ENCODE results near the gene ENDOG.

The ENDOG gene

DNA sequence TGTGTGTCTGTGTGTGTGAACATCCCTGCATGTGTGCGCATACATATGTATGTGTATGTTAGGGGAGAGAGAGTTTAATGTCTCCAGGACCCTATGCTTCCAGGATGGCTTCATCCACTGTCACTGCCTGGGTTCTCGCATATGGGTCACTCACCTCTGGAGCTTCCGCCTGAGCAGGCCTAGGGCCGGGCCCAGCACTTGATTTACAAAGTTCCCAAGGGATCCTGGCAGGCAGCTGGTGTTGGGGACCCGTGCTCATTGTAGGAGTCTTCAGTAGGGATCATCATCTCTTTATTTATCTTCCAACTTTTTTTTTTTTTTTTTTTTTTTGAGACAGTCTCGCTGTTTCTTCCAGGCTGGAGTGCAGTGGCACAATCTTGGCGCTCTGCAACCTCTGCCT lies 18.2 kb upstream of the ENDOG start:
- DNase-seq (ENCODE audit: low spot score): no peak

DNA sequence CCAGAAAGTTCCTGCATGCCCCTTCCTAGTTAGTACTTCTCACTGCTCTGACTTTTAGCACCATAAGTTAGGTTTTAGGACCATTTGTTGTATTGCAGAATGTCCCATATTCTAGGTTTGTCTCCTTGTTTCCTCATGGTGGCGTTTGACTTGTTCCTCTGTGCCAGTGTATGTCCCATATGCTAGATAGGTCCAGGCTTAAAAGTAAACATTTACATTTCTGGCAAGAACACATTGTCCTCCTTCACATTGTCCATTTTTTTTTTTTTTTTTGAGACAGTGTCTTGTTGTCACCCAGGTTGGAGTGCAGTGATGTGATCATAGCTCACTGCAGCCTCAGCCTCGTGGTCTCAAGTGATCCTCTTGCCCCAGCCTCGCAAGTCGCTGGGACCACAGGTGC lies 15.8 kb upstream of the ENDOG start:
- no peak for DNase-seq (ENCODE audit: low spot score)

DNA sequence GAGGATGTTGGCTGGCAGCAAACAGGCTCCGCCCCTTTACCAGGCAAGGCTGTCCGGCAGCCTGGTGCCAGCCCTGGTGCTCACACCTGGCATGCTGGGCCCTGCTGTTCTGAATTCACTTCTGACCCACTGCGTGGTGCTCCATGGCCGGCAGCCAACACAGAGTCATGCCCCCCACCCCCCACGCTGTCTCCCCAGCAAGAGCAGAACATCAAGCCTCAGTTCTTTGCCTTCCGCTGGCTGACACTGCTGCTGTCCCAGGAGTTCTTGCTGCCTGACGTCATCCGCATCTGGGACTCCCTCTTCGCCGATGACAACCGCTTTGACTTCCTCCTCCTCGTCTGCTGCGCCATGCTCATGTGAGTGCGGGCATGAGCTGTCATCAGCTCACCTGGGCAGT lies 12.6 kb upstream of the ENDOG start:
- no peak for DNase-seq (ENCODE audit: low spot score)

DNA sequence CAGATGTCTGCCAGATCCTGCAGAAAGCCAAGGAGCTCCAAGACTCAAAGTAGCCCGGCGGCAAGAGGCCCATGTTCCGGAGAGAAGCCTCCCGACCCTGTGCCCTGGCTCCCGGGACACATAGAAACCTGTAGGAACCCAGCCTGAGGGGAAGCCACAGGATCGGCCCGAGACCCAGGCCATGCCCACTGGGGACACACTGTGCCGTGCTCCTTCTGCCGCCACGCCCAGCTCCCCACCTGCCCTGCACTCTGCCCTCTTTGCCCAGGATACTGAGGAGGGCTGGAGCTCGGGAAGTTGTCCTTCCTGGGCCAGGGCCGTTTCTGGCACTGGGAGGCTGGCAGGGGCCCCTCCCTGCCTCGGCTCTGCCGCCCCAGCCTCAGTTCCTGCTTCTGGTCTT lies 10.5 kb upstream of the ENDOG start:
- DNase-seq (ENCODE audit: low spot score): no peak

DNA sequence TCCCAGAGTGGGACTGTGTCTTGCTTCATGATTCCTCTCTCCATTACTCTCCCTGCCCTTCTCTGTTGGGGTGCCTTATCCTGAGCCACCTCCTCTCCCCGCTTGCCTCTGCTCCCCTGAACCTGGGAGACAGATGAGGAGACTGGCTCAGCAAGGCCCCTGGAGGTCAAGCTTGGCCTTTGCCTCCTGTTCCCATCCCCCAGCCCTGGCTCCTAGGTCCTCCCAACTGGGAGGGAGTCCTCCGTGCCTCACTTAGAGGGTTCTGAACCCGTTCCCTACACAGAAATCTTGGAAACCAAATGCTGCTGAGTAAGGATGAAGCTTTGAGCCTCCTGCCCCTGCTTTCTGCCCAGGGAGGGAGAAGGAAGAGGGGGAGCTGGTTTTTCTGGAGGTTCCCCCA lies 9.8 kb upstream of the ENDOG start:
- DNase-seq (ENCODE audit: low spot score): no peak

DNA sequence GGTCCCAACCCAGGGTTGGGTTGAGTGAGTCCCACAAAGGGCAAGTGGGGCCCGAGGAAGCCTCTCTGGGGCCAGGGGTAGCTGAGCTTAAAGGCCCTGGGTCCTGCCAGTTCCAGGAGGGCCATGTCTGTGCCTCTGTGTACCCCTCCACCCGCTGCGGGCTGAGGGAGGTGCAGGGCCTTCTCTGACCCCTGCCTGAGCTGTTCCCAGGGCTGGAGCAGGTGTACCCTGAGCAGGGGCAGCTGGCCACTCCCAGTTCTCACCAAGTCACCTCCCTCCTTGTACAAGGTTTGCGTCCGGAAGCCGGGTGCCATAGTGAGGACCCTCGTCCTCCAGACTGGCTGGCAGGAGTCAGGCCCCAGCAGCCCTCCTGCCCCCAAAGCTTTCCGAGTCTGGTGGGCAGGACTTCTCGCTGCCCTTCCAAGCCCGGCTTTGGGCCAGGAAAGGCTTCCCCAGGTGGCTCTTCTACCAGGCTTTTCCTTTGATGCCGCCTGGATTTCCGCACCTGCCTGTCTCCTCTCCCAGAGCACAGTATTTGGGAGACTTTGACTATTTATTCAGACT lies 9.2 kb upstream of the ENDOG start:
- no peak for DNase-seq (ENCODE audit: low spot score)

DNA sequence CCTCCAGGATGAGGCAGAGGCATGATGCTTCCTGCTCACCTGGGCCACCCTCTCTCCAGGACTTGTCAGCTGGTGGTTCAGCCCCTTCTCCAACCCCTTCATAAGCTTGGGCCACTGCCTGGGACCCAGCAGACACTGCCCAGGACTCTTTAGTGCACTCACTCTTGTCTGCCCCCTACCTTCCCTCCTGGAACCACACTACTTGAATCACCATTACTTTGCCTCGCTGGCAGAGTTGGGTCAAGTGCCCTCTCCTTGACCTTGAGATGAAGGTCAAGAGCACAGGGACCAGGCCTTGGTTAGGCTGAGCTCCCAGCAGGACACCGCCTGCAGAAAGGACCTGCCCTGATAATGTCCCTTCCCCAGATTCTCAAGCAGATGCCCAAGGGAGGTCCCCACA lies 8.5 kb upstream of the ENDOG start:
- no peak for DNase-seq (ENCODE audit: low spot score)

DNA sequence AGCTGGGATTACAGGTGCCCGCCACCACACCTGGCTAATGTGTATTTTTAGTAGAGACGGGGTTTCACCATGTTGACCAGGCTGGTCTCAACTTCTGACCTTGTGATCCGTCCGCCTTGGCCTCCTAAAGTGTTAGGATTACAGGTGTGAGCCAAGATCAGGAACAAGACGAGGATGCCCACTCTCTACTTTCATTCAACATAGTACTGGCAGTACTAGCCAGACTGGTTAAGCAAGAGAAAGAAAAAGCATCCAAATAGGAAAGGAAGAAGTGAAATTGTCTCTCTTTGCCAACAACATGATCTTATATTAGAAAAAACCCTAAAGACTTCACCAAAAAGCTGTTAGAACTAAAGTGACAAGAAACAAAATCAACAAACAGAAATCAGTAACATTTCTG lies 7.4 kb upstream of the ENDOG start:
- DNase-seq (ENCODE audit: low spot score): no peak

DNA sequence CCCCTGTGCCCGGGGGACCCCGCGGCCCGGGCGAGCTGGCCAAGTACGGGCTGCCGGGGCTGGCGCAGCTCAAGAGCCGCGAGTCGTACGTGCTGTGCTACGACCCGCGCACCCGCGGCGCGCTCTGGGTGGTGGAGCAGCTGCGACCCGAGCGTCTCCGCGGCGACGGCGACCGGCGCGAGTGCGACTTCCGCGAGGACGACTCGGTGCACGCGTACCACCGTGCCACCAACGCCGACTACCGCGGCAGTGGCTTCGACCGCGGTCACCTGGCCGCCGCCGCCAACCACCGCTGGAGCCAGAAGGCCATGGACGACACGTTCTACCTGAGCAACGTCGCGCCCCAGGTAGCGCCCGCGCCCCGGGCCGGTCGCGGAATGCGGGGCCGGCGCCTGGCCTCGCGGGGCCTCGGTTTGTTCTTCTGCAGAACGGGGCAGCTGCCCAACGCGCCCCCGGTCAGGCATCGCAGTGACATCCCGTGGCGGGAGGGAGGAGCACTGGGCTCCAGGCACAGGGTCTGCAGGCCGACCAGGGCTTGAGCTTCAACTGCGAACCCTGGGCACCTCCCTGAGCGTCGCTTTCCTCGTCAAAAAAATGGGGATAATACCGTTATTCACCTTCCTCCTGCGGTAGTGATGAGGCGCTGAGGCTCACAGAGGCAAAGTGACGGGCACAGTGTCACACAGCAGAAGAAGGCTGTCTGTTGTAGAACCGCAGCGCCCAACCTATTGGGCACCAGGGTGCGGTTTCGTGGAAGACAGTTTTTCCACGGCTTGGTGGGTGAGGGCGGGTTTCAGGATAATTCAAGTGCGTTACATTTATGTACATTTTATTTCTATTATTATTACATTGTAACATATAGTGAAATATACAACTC lies 777 bp downstream of the ENDOG start:
- no peak for DNase-seq (ENCODE audit: low spot score)

DNA sequence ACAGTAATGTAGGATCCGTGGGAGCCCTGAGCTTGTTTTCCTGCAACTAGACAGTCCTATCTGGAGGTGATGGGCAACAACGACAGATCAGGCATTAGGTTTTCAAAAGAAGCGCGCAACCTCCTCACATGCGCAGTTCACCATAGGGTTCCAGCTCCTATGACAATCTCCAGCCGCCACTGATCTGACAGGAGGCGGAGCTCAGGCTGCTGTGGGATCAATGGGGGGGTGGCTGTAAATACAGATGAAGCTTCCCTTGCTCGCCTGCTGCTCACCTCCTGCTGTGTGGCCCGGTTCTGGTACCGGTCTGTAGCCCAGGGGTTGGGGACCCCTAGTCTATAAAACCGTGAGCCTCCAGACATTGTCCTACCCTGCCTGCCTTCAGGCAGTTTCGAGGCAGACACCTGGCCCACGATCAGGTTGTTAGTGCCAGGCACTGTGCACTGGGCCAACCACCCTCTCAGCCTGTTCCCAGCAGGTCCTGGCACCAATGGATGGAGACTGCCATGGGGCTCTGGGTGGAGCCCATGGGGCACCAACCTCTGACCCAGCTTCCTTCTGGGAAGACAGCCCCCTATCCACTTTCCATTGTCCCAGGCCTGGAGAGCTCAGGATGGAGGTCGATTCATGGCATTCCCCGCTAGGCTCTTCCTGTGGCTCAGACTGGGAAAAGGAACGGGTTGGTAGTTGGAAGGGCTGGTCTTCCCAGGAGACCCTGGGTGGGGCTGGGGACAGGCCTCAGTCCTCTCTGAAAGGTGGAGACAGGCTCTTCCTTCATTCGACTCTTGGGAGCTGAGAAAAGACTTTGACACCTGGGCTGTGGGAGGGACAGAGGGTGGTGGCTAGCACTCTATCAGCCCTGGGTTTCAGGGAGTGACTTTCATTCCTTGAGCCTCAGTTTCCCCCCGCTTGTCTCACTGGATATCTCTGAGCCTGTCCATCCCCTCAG lies 1.7 kb downstream of the ENDOG start:
- no peak for DNase-seq (ENCODE audit: low spot score)

DNA sequence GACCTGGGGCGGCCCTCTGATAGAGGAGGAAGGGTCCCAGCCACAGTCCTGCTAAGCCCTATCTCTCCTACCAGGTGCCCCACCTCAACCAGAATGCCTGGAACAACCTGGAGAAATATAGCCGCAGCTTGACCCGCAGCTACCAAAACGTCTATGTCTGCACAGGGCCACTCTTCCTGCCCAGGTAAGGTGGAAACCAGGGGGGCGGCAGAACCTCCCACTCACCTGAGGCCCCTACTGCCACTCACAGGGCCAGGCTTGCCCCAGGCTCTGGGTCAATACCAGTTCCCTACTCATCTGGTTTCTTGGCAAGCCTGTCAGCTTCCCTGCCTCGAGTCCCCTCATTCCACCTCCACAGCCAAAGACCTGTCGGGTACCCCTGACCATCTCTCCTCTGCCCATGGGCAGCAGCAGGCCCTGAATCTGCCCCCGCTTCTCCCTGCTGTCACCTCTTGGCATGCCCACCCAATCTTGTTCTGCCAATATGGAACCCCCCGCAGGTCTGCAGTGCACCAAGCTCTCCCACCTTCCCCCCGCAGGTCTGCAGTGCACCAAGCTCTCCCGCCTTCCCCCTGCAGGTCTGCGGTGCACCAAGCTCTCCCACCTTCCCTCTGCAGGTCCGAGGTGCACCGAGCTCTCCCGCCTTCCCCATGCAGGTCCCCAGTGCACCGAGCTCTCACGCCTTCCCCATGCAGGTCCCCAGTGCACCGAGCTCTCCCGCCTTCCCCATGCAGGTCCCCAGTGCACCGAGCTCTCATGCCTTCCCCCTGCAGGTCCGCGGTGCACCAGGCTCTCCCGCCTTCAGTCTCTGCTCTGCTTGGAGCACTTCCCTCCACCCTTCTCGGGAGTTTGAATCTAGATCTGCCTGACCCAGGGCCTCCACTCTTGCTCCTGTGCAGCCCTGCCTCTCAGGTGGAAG lies 2.6 kb downstream of the ENDOG start:
- DNase-seq (ENCODE audit: low spot score): no peak

DNA sequence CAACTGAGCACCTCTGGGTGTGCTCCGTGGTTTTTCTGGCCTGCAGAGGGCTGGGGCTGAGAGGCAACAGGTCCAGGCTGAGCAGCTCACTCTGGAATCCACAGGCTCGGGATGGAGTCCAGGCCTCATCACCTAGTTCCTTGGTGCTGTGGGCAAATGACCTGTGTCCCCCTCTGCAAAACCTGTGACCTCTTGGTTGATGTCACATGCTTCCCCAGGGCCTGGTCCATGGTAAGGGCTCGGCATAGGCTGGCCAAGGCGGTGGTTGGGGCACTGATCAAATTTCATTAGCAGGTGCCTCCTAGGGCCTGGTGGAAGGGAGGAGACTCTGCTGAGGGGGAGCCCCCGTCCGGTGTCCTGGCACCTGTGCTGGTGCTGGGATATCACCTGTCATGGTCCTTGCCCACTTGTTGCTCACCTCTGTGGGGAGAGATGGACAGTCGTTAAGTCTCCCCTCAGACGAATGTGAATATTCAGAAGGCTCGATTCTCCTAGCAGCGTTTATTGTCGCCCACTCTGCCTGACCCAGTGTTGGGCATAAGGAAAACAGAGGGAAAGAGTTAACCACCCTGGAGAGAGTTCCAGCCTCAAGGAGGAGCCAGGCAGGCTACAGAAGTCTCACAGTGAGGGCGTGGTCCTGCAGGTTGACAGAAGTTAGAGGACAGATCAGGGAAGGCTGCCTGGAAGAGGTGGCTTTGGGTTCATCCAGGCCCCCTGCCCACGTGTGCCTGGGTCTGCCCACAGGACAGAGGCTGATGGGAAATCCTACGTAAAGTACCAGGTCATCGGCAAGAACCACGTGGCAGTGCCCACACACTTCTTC lies 3.5 kb downstream of the ENDOG start:
- DNase-seq (ENCODE audit: low spot score): no peak

DNA sequence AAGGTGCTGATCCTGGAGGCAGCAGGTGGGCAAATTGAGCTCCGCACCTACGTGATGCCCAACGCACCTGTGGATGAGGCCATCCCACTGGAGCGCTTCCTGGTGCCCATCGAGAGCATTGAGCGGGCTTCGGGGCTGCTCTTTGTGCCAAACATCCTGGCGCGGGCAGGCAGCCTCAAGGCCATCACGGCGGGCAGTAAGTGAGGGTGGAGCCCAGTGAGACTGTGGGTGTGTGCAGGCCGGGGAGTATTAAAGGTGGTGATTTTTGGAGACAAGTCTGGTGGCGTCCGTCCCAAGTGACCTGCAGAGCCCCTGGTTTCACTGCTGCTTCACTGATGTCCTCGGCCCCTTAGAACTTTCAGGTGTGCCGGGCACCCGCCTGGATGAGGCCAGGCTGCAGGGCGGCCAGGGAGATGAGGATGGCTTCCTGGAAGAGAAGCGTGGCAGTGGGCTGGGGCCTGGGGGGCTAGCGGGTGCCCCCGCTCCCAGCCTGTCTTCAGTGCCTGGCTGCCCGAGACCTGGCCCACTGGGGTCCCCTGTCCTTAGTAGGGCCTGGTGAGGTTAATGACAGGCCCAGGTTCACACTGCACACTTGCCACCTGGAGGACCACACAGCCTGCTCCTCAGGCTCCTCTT lies 4.2 kb downstream of the ENDOG start:
- DNase-seq (ENCODE audit: low spot score): no peak

DNA sequence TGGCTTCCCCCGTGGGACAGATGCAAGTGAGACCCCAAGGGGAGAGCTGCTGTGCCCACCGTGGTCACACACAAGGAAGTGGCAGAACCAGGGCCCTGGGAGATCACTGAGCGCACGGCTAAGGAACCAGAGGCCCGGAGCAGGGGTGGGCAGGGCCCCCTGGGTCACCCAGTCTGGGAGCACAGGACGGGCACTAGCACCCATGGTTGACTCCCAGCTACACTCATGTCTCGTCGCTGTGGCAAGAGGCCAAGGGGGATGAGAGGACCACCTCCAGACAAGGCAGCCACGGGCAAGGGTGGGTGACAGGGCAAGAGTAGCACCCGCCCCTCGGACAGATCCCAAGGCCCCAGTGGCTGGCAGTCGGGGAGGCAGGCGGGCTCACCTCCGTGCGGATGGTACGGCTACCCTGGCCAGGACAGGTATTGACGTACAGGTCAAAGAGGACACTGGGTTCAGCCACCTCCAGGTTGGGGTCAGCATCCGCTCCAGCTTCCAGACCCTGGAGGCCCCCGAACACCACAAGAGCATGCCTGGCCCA lies 5.1 kb downstream of the ENDOG start:
- DNase-seq (ENCODE audit: low spot score): no peak

DNA sequence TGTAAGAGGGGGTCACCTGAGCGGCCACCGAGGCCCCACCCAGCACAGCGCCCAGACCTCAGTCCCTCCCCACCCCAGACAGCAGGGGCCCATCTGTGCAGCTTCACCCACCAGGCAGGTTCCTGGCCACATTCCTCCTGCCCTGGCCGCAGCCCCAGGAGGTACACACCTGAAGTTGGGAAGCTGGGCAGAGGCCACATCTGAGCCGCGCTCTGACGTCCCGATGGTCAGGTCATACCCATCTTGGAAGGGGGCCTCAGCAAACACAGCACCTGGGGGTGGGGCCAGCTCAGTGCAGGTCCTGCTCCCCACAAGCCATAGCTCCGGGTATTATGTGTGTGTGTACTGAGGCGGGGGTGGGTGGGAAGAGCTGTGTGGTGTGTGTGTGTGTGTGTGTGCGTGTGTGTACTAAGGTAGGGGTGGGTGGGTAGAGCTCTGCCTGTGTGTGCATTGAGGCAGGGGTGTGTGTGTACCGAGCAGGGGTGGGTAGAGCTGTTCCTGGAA lies 5.7 kb downstream of the ENDOG start:
- no peak for DNase-seq (ENCODE audit: low spot score)

DNA sequence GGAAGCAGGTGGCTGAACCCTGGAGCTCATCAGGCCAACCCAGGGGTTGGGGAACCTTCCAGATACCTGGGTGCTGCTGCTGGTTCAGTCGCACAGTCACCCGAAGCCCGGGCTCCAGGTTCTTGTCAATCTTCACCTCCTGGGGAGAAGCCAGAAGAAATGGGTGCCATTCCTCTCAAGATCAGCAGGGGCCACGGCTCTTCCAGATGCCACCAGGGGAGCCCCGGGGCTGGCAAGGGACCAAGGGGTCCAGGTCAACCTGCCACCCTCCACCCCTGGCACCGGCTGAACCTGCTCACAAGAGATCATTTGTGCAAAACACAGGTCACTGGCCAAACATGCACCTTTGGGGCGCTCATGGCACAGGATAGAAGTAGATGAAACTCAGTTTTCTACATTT lies 6.6 kb downstream of the ENDOG start:
- no peak for DNase-seq (ENCODE audit: low spot score)

DNA sequence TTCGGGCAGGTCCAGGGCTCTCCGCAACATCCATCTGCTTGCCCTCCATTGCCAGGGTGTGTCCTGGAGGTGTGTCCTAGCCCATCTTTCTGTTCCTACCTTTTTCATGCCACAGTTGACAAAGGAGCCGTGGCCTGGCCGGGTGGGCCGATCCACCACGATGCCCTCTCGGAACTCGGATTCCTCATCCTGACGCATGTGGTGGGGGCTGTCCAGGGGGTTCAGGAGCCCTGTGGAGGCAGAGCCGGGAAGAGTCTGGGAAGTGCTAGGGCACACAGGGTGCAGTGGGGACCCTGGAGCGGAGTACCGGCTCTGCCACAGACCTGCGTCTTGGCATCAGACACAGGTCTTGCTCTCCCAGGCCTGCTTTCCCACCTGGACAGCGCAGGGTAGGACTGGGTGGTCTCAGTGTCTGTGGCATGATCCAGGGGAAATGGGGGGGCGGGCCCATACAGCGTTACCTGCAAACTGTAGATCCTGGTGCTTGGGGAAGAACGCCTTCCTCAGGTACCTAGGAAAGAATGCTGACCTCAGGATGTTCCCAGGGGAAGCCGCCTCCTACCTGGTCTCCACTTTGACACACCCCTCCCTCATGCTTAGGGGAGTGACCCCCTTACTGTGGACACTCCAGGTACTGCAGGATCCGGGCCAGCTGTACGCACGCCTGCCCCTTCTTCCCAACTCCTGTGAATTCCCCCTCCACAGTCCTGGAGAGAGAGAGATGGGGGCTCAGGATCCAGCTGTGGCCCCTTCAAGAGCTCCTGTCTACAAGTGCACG lies 7.8 kb downstream of the ENDOG start:
- DNase-seq (ENCODE audit: low spot score): no peak

DNA sequence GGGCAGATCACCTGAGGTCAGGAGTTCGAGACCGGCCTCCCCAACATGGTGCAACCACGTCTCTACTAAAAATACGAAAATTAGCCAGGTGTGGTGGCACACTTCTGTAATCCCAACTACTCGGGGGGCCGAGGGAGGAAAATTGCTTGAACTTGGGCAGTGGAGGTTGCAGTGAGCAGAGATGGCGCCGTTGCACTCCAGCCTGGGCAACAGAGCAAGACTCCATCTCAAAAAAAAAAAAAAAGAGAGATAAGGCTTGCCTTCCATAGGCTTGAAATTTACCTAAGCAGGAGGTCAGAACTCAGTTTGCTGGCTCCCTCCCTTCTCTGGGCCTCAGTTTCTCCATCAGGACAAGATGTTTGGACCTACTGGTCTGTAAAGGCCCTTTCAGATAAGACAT lies 10.0 kb downstream of the ENDOG start:
- no peak for DNase-seq (ENCODE audit: low spot score)
